GM18909 (cell line): Measurements from ENCODE around the gene MYH9.
"Not testable (repeated sequence)": the region's sequence is repeated elsewhere in the genome, so short reads cannot be mapped to it uniquely, and the experiment has no call there.

Experiments
- ATAC-seq: cut with Tn5 transposase; IDR thresholded peaks from one replicate; pipeline ENCODE4 v1.9.1; 2021; ENCODE audit warnings: mild to moderate bottlenecking; ENCODE audit not compliant: unreplicated experiment, poor library complexity

The MYH9 gene

GRCh38 chr22:36387959-36388726 is at the start of gene MYH9:
Gene MYH9, minus strand, starts transcription at chr22:36387967. Its CDS starts 38,731 bp downstream, at chr22:36349236.
- ATAC-seq = peak; percentile 72

- ATAC-seq = no peak
Observed at GRCh38 chr22:36435516-36436415, 48.0 kb upstream of the MYH9 start.

- ATAC-seq = no peak
Observed at GRCh38 chr22:36433318-36434231, 45.8 kb upstream of the MYH9 start.

GRCh38 chr22:36432592-36433317 is 45.0 kb upstream of the MYH9 start:
- no peak for ATAC-seq

- ATAC-seq = no peak
Observed at GRCh38 chr22:36431977-36432376, 44.2 kb upstream of the MYH9 start.

- ATAC-seq = no peak
Observed at GRCh38 chr22:36430863-36431262, 43.1 kb upstream of the MYH9 start.

GRCh38 chr22:36427952-36428351 is 40.2 kb upstream of the MYH9 start:
- not testable (repeated sequence) for ATAC-seq

- ATAC-seq = no peak
Observed at GRCh38 chr22:36425977-36426523, 38.3 kb upstream of the MYH9 start.

GRCh38 chr22:36424901-36425579 is 37.3 kb upstream of the MYH9 start:
- ATAC-seq = no peak

GRCh38 chr22:36424466-36424865 is 36.7 kb upstream of the MYH9 start:
- not testable (repeated sequence) for ATAC-seq

- ATAC-seq = no peak
Observed at GRCh38 chr22:36423461-36424404, 36.0 kb upstream of the MYH9 start.

GRCh38 chr22:36422287-36423014 is 34.7 kb upstream of the MYH9 start:
- ATAC-seq = no peak

- no peak for ATAC-seq
Observed at GRCh38 chr22:36419912-36420882, 32.4 kb upstream of the MYH9 start.

GRCh38 chr22:36419177-36419911 is 31.6 kb upstream of the MYH9 start:
- no peak for ATAC-seq

- no peak for ATAC-seq
Observed at GRCh38 chr22:36417281-36417686, 29.5 kb upstream of the MYH9 start.
